Keratinocyte (primary cell): ENCODE data around the gene LONP2. TPM values are rescaled to one million over a fixed set of nuclear protein-coding genes. Genes with fewer than 3 reads are reported as not detected.

Source experiments
- DNase-seq: peaks from one replicate; pipeline ENCODE4 v3.0.0-alpha.2; 2011; ENCODE audit warnings: low read depth, missing footprints, low spot score
- FAIRE-seq: peaks from 2 replicates; lab custom pipeline; 2011; peaks lifted over from hg19 to GRCh38; lab: Jason Lieb, UNC
- H2AFZ ChIP-seq: 2 replicates; pipeline ENCODE4 v1.6.0; 2012; ENCODE audit warnings: low read length, control low read depth, inconsistent platforms; ENCODE audit not compliant: control insufficient read depth
- H3K27ac ChIP-seq: 2 replicates; pipeline ENCODE4 v1.5.1; 2011; ENCODE audit warnings: low read length; ENCODE audit not compliant: control insufficient read depth, insufficient read depth
- H3K27me3 ChIP-seq: 3 replicates; pipeline ENCODE4 v1.6.0; 2011; ENCODE audit warnings: low read length; ENCODE audit not compliant: control insufficient read depth, insufficient read depth; ENCODE audit errors: extremely low read depth
- H3K36me3 ChIP-seq, 2 experiments: 2 replicates in 1 of 2; 3 replicates in 1 of 2; pipeline ENCODE4 v1.5.1; 2011; ENCODE audit warnings: low read length in 2 of 2, mild to moderate bottlenecking in 1 of 2; ENCODE audit not compliant: control insufficient read depth in 2 of 2, insufficient read depth in 2 of 2; ENCODE audit errors: extremely low read depth in 1 of 2
- H3K4me1 ChIP-seq: 3 replicates; pipeline ENCODE4 v1.5.1; 2011; ENCODE audit warnings: low read length; ENCODE audit not compliant: control insufficient read depth, insufficient read depth; ENCODE audit errors: extremely low read depth
- H3K4me2 ChIP-seq: 3 replicates; pipeline ENCODE4 v1.6.0; 2011; ENCODE audit warnings: low read depth, low read length; ENCODE audit not compliant: control insufficient read depth, insufficient read depth; ENCODE audit errors: extremely low read depth
- H3K4me3 ChIP-seq, 3 experiments: fragments of 200-600 bp in 1 of 3; sonication (generic) in 1 of 3; 2 replicates in 2 of 3; 3 replicates in 1 of 3; pipeline ENCODE4 v1.5.1; 2011 to 2016; ENCODE audit warnings: low read length in 3 of 3, mild to moderate bottlenecking in 3 of 3, control low read depth in 2 of 3, inconsistent platforms in 1 of 3, low read depth in 1 of 3, mixed read lengths in 1 of 3, mixed run types in 1 of 3, moderate library complexity in 1 of 3; ENCODE audit not compliant: control insufficient read depth in 2 of 3, insufficient read depth in 2 of 3; ENCODE audit errors: extremely low read depth in 1 of 3
- H3K79me2 ChIP-seq: 2 replicates; pipeline ENCODE4 v1.6.0; 2012; ENCODE audit warnings: low read length; ENCODE audit not compliant: control insufficient read depth, insufficient read depth
- H3K9ac ChIP-seq: 3 replicates; pipeline ENCODE4 v1.6.0; 2011; ENCODE audit warnings: low read length; ENCODE audit not compliant: control insufficient read depth, insufficient read depth; ENCODE audit errors: extremely low read depth
- H3K9me1 ChIP-seq: 3 replicates; pipeline ENCODE4 v1.6.0; 2011; ENCODE audit warnings: low read length; ENCODE audit not compliant: control insufficient read depth, insufficient read depth; ENCODE audit errors: extremely low read depth
- H3K9me3 ChIP-seq: 2 replicates; pipeline ENCODE4 v1.5.1; 2012; ENCODE audit warnings: low read depth, low read length; ENCODE audit not compliant: control insufficient read depth
- H4K20me1 ChIP-seq: 3 replicates; pipeline ENCODE4 v1.6.0; 2011; ENCODE audit warnings: low read length; ENCODE audit not compliant: control insufficient read depth, insufficient read depth; ENCODE audit errors: extremely low read depth
- CTCF ChIP-seq, 3 experiments: IDR thresholded peaks in 1 of 3; conservative IDR thresholded peaks in 1 of 3; optimal IDR thresholded peaks in 1 of 3; 2 replicates in 2 of 3; 3 replicates in 1 of 3; pipeline versions ENCODE3 to v1.5.1; 2011; ENCODE audit warnings: low read length in 3 of 3, mild to moderate bottlenecking in 3 of 3, moderate library complexity in 2 of 3, control low read depth in 1 of 3, inconsistent platforms in 1 of 3; ENCODE audit not compliant: insufficient read depth in 2 of 3; ENCODE audit errors: extremely low read depth in 1 of 3
- EZH2 ChIP-seq: IDR thresholded peaks from one replicate; pipeline ENCODE4 v1.6.1; 2012; ENCODE audit warnings: inconsistent platforms, mild to moderate bottlenecking, low read length, moderate library complexity
- dilution Hi-C: fragments of 300-500 bp; cut with MboI; formaldehyde crosslinking; loops from one replicate; pipeline ENCODE4 v1.7.0; 2020; ENCODE audit warnings: low sequenced_read_pairs; ENCODE audit not compliant: extremely low pct_ligation_motif_present
- polyA plus RNA-seq, 5 experiments: library from polyadenylated mRNA; depleted of rRNA in 3 of 5; stranded (reverse) in 3 of 5; stranded (forward) in 1 of 5; unstranded in 1 of 5; fragments of >200 nt; gene quantifications; 1 replicate in 1 of 5; 2 replicates in 3 of 5; 3 replicates in 1 of 5; pipeline versions ENCODE4 v1.2.1 to v1.2.3, GENCODE V29; 2011 to 2012; ENCODE audit warnings: missing spikeins in 2 of 5, low read depth in 1 of 5, low replicate concordance in 1 of 5

LONP2 gene
- polyA plus RNA-seq, 1 donor (not counting 4 experiments of a cell fraction or from before 2014, with no cell fraction given), result 49.4 TPM

GRCh38 chr16:48317614-48318315 is 73.7 kb downstream of the LONP2 start:
- FAIRE-seq, result no peak

GRCh38 chr16:48318630-48319029 is 74.5 kb downstream of the LONP2 start:
- peaks cover 3% of the 10 kb centered on the region for H3K4me1 ChIP-seq
- H4K20me1 ChIP-seq, result no peaks in the 10 kb centered on the region
- dilution Hi-C loops, result no loop called here
- no peaks in the 10 kb centered on the region for H3K9me3 ChIP-seq
- no peaks in the 10 kb centered on the region for H3K9me1 ChIP-seq
- H3K4me2 ChIP-seq, result no peak overlapping the region
- H3K27ac ChIP-seq, result no peak overlapping the region
- peaks cover 0 to 4% of the 10 kb centered on the region in 2 experiments for H3K36me3 ChIP-seq
- H3K4me3 ChIP-seq, result no peak overlapping the region
- no peaks in the 10 kb centered on the region for H3K27me3 ChIP-seq
- H3K9ac ChIP-seq, result no peak overlapping the region
- no peaks in the 10 kb centered on the region for H3K79me2 ChIP-seq
- TF ChIP-seq CTCF (optimal IDR thresholded peaks at IDR 0.05 in 1 of 3, IDR thresholded peaks at IDR 0.05 in 1 of 3, conservative IDR thresholded peaks at IDR 0.05 in 1 of 3; ENCODE audit: extremely low read depth in 1 of 3, insufficient read depth in 2 of 3, low read length in 3 of 3), result no peak
- TF ChIP-seq EZH2, result no peak
- DNase-seq (no peak), FAIRE-seq (no peak)
- no peak overlapping the region for H2AFZ ChIP-seq

More at GRCh38 chr16:48317614-48318315, 73.7 kb downstream of the LONP2 start:
- Histone ChIP-seq H3K9me3 (no peaks in the 10 kb centered on the region), H3K79me2 (no peaks in the 10 kb centered on the region), H3K36me3 (peaks cover 0 to 4% of the 10 kb centered on the region in 2 experiments), H2AFZ (no peak overlapping the region), H3K4me2 (no peak overlapping the region), H3K9ac (no peak overlapping the region), H3K27me3 (no peaks in the 10 kb centered on the region), H3K27ac (no peak overlapping the region), H3K9me1 (no peaks in the 10 kb centered on the region), H3K4me1 (peaks cover 3% of the 10 kb centered on the region), H4K20me1 (no peaks in the 10 kb centered on the region), H3K4me3 (no peak overlapping the region)
- TF ChIP-seq CTCF (optimal IDR thresholded peaks at IDR 0.05 in 1 of 3, IDR thresholded peaks at IDR 0.05 in 1 of 3, conservative IDR thresholded peaks at IDR 0.05 in 1 of 3; ENCODE audit: extremely low read depth in 1 of 3, insufficient read depth in 2 of 3, low read length in 3 of 3), result peak in 2 of 3 experiments; percentile 1 to 15
- TF ChIP-seq EZH2, result no peak
- no peak for DNase-seq
- dilution Hi-C loops, result no loop called here
